Thymus (tissue), 11 donors: ENCODE data around the gene ATP6V0E1. TPM values are rescaled to one million over a fixed set of nuclear protein-coding genes. Genes with fewer than 3 reads are reported as not detected.

Experiments used
- DNase-seq, 9 donors: peaks; one replicate each; pipeline ENCODE4 v3.0.0-alpha.2; 2013; ENCODE audit warnings: low spot score in 9 of 9, low read depth in 6 of 9, missing footprints in 1 of 9
- H3K27ac ChIP-seq, 2 donors: one replicate each; pipeline ENCODE4 v1.5.1; 2013; ENCODE audit warnings: control low read depth in 1 of 2, low read depth in 1 of 2, low read length in 1 of 2, mild to moderate bottlenecking in 1 of 2, moderate library complexity in 1 of 2
- H3K27me3 ChIP-seq, 2 donors: one replicate each; pipeline ENCODE4 v1.5.1; 2013; ENCODE audit warnings: low read length in 1 of 2; ENCODE audit not compliant: control insufficient read depth in 2 of 2, insufficient read depth in 1 of 2
- H3K36me3 ChIP-seq, 2 donors: one replicate each; pipeline ENCODE4 v1.5.1; 2013; ENCODE audit warnings: low read length in 1 of 2, mild to moderate bottlenecking in 1 of 2, moderate library complexity in 1 of 2; ENCODE audit not compliant: control insufficient read depth in 2 of 2, insufficient read depth in 2 of 2
- H3K4me1 ChIP-seq, 2 donors: one replicate each; pipeline ENCODE4 v1.5.1; 2013; ENCODE audit warnings: low read length in 2 of 2; ENCODE audit not compliant: control insufficient read depth in 2 of 2, insufficient read depth in 2 of 2
- H3K4me3 ChIP-seq, 2 donors: one replicate each; pipeline ENCODE4 v1.5.1; 2013; ENCODE audit warnings: low read length in 2 of 2, control low read depth in 1 of 2, mild to moderate bottlenecking in 1 of 2
- H3K9me3 ChIP-seq, 2 donors: one replicate each; pipeline ENCODE4 v1.5.1; 2013; ENCODE audit warnings: low read length in 1 of 2, mild to moderate bottlenecking in 1 of 2; ENCODE audit not compliant: control insufficient read depth in 2 of 2, insufficient read depth in 1 of 2
- WGBS: extraction: QIAGEN DNeasy Blood & Tissue Kit; methylation state at CpG from one replicate; pipeline ENCODE4 v1.1.7; 2013; 5-methylcytosine and 5-hydroxymethylcytosine counted together
- polyA plus RNA-seq: library from polyadenylated mRNA; stranded (reverse); fragments of 200-250 nt; gene quantifications from one replicate; pipeline ENCODE4 v1.2.3, GENCODE V29; 2013
- total RNA-seq: library from RNA; stranded (reverse); fragments of 120-200 nt; gene quantifications from one replicate; pipeline ENCODE4 v1.2.4, GENCODE V29; 2013
- donor health status: healthy.

ATP6V0E1 gene
- total and polyA plus RNA-seq, 2 donors = 140 to 420 TPM

DNA sequence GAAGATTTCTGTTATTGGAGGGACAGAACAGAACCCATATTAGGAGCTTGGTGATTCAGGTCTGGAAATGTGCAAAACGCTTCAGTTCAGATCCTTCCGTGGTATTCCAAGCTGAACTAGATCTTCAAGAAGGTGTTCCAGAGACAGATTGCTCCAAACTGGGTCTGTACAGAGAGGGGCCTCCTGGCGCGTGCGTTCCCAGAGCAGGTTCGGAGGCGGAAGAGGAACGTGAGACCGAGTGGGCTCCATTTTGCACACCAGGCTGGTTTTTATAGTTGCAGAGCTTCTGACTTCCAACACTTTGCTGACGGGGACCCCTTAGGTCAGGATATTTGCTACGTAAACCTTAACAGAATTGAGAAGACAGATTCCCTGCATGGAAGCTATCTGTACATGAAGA lies 41.0 kb upstream of the ATP6V0E1 start:
- Histone ChIP-seq H3K9me3 (no peaks in the 10 kb centered on the region), H3K27ac (no peak overlapping the region), H3K27me3 (no peaks in the 10 kb centered on the region), H3K4me3 (no peak overlapping the region), H3K36me3 (peaks cover 54 to 89% of the 10 kb centered on the region in 2 donors), H3K4me1 (no peaks in the 10 kb centered on the region)
- DNase-seq = no peak
- whole genome bisulfite sequencing = 98% methylated on average over 11 of the region's 11 CpGs

DNA sequence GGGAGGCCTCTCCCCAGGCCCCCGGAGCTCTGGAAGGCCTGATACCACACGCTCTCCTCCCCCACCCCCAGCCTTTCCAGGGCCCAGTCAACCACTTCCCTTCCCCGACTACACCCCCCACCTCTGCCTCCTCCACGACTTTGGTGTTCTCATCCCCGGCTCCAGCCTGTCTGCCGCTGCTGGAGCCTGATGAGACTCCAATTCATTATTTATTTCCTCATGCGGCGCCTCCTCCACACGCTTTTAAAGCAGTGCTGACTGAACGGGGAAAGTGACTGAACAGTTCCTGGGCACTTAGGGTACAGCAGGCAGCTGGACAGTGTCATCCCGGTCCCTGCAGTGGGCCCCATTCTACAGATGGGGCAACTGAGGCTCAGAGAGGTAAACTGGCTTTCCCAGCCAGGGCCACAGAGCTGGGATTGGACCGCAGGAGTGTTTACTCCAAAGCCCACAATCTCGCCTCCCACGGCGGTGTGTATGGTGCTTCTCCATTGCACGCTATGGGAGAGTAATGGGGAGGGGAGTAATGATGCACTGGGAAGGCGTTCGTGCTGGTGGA lies 40.2 kb upstream of the ATP6V0E1 start:
- Histone ChIP-seq H3K4me1 (no peaks in the 10 kb centered on the region), H3K4me3 (no peak overlapping the region), H3K27me3 (no peaks in the 10 kb centered on the region), H3K9me3 (no peaks in the 10 kb centered on the region), H3K36me3 (peaks cover 51 to 82% of the 10 kb centered on the region in 2 donors), H3K27ac (no peak overlapping the region)
- DNase-seq = no peak
- WGBS = 90% methylated on average over 18 of the region's 18 CpGs

DNA sequence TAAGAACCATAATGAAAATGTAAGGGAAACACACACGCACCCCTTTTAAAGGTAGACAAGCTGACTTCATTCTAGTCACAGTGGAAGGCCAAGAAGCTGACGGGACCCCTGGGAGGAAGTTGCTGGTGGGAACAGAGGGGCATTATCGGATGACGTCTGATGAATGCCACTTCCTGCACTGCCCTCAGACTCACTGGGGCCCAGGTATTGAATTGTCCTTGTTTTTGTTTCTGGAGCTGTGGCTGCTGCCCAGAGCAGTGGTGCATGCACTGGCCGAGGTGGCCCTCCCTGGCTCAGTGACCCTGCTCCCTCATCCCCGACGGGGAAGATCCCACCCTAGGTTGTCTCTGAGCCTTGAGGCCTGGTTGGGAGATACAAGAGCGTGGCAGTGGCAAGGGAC lies 39.7 kb upstream of the ATP6V0E1 start:
- H3K36me3 ChIP-seq = peaks cover 52 to 81% of the 10 kb centered on the region in 2 donors
- no peak for DNase-seq

DNA sequence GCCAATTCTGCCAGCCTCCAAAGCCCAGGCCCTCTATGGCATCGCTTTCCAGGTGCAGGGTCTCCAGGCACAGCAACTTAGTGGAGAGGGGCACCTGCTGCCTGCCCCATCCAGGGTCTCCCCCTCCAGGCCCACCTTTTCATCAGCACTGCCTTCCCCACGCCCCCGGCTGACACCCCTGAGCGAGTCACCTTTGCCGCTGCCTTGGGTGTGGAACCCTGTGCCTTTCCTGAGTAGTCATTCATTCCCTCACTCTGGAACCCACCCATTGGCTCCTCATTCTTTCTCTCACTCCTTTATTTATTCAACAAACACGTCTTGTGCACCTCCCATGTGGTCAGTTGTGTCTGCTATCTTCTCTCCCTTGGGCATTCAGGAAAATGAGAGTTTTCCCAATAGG lies 38.8 kb upstream of the ATP6V0E1 start:
- H3K36me3 ChIP-seq = peaks cover 47 to 80% of the 10 kb centered on the region in 2 donors
- no peaks in the 10 kb centered on the region for H3K9me3 ChIP-seq
- H3K27me3 ChIP-seq = no peaks in the 10 kb centered on the region
- no peak overlapping the region for H3K4me3 ChIP-seq
- H3K4me1 ChIP-seq = peaks cover 3 to 6% of the 10 kb centered on the region in 2 donors
- WGBS = 96% methylated on average over 6 of the region's 6 CpGs
- DNase-seq = no peak
- no peak overlapping the region for H3K27ac ChIP-seq

More for the DNA sequence above, 39.7 kb upstream of the ATP6V0E1 start:
- H3K9me3 ChIP-seq = no peaks in the 10 kb centered on the region
- 96% methylated on average over 8 of the region's 8 CpGs for WGBS
- peak overlapping the region in 1 of 2 donors; percentile 11 for H3K27ac ChIP-seq
- H3K4me1 ChIP-seq = peaks cover 0 to 2% of the 10 kb centered on the region in 2 donors
- H3K27me3 ChIP-seq = no peaks in the 10 kb centered on the region
- H3K4me3 ChIP-seq = no peak overlapping the region

DNA sequence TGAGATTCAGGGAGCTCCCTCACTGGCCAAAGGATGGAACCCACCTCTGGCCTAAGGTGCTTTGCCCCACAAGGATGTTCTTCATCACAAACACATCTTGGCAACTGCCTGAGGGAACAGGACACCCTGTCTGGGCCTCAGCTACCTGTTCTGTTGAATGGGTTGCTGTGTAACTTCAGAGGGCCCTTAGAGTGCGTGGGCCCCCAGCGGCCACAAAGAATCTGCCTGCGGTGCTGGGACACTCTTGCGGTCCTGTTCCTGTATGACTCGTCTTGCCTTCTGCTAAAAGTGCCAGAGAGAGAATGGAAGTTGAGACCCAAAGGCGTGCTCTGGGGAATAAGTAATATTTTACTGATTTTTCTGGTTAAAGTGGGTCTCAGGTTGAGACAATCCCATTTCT lies 38.4 kb upstream of the ATP6V0E1 start:
- Histone ChIP-seq H3K27me3 (no peaks in the 10 kb centered on the region), H3K9me3 (no peaks in the 10 kb centered on the region), H3K36me3 (peaks cover 46 to 78% of the 10 kb centered on the region in 2 donors), H3K4me1 (peaks cover 3 to 6% of the 10 kb centered on the region in 2 donors), H3K27ac (no peak overlapping the region), H3K4me3 (no peak overlapping the region)
- no peak for DNase-seq
- WGBS = 97% methylated on average over 6 of the region's 6 CpGs

DNA sequence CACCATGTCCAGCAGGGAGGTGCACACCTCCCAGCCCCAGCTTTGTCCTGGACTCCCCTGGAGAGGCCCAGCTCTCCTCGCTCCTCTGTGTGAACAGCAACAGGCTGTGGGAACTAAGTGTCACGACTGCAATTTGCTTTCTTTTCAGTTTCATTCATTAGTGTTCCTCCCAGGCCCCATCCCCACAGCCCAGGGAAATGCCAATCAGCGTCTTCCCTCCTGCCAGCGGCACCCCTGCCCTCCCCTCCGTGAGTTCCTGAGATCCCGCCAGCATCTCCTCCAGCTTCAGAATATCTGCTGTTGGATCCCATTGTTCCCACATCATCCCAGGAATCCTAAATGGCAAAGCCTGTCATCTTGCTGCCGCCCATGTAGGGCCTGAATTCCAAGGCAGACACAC lies 37.4 kb upstream of the ATP6V0E1 start:
- Histone ChIP-seq H3K27ac (no peak overlapping the region), H3K36me3 (peaks cover 48 to 79% of the 10 kb centered on the region in 2 donors), H3K27me3 (no peaks in the 10 kb centered on the region), H3K4me1 (peaks cover 3 to 6% of the 10 kb centered on the region in 2 donors), H3K4me3 (no peak overlapping the region), H3K9me3 (no peaks in the 10 kb centered on the region)
- no peak for DNase-seq
- 98% methylated on average over 7 of the region's 7 CpGs for WGBS

DNA sequence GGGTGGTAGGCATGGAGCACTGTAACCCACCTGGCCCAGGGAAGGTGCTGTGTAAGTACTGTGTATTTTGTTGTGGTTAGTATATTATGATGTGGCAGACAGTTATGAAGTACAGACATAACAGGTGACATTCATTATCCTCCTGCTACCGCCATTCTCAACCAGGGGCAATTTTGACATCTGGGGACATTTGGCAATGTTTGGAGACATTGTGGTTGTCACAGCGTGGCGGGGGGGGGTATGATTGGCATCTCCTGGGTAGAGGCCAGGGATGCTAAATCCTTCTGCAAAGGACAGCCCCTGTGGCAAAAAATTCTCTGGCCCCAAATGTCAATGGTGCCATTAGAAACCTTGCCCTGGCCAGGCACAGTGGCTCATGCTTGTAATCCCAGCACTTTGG lies 34.1 kb upstream of the ATP6V0E1 start:
- peaks cover 3 to 6% of the 10 kb centered on the region in 2 donors for H3K4me1 ChIP-seq
- no peak overlapping the region for H3K4me3 ChIP-seq
- H3K36me3 ChIP-seq = peaks cover 45 to 59% of the 10 kb centered on the region in 2 donors
- peak in 2 of 9 donors; percentile 32 to 40 for DNase-seq
- no peak overlapping the region for H3K27ac ChIP-seq
- 56% methylated on average over 3 of the region's 3 CpGs for WGBS
- no peaks in the 10 kb centered on the region for H3K9me3 ChIP-seq
- H3K27me3 ChIP-seq = no peaks in the 10 kb centered on the region

DNA sequence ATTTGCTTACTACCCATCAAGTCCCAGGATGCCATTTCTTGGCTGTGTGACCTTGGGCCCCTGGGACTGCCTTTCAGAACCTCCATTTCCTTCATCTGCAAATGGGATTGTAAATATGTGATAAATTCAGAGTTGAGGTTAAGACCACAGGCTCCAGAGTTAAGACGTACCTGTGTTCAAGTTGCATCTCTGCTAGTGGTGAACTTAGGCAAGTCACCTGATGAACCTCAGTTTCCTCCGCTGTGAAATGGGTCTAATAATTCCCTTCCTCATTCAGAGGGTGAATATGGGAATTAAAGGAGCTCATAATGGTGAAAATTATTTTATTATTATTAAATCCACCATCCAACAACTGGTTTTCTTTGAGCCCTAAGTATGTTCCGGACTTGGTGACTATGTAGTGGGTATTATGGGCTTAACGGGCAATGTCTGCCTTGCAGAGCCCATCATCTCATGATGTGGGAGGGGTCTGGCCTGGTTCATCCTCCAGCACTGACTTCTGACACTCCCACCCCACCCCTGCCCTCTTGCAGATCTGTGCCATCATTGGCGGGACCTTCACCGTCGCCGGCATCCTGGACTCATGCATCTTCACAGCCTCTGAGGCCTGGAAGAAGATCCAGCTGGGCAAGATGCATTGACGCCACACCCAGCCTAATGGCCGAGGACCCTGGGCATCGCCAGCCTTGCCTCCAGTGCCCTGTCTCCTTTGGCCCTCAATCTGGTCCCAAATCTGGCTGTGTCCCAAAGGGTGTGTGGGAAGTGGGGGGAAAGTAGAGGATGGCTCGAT lies 33.2 kb upstream of the ATP6V0E1 start:
- H3K27me3 ChIP-seq = no peaks in the 10 kb centered on the region
- peaks cover 40 to 49% of the 10 kb centered on the region in 2 donors for H3K36me3 ChIP-seq
- no peak overlapping the region for H3K27ac ChIP-seq
- no peaks in the 10 kb centered on the region for H3K9me3 ChIP-seq
- H3K4me1 ChIP-seq = peaks cover 5 to 6% of the 10 kb centered on the region in 2 donors
- no peak overlapping the region for H3K4me3 ChIP-seq
- no peak for DNase-seq
- WGBS = 97% methylated on average over 12 of the region's 12 CpGs

DNA sequence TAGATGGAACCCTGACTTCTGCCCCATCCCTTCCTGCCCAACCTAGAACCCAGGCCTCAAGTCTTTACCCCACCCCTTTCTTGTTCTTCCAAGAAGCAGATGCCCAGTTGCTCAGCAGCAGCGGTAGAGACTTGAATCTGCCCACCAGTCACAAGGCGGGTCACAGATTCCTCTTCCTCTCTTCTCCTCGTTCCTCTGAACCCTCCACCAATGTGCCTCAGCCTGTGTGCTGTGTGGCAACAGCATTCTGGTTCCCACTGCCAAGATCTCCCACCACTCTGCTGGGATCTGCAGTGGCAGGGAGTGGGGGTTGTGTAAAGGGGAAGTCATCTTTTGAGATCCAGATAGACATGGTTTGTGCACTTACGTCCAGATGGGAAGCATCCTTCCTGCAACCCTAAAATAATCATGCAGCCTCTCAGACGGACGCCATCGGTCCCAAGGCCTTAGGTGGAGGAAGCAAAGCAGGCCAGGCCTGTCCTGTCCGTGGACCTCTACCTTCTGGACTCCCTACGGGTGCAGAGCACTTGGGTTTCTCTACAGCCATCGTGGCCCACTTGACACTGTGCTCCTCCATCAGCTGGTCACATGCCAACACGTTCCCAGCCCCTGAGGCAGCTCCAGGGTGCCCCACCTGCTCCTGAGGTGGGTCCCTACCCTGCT lies 32.1 kb upstream of the ATP6V0E1 start:
- peaks cover 34 to 38% of the 10 kb centered on the region in 2 donors for H3K36me3 ChIP-seq
- 97% methylated on average over 11 of the region's 11 CpGs for WGBS

More for the DNA sequence above, 32.1 kb upstream of the ATP6V0E1 start:
- Histone ChIP-seq H3K4me3 (no peak overlapping the region), H3K9me3 (no peaks in the 10 kb centered on the region), H3K4me1 (peaks cover 5 to 6% of the 10 kb centered on the region in 2 donors), H3K27me3 (no peaks in the 10 kb centered on the region), H3K27ac (no peak overlapping the region)
- no peak for DNase-seq
